ENCODE data around the gene AP3S1. TPM values are rescaled to one million over a fixed set of nuclear protein-coding genes. Genes with fewer than 3 reads are reported as not detected.
"Not testable (repeated sequence)": the region's sequence is repeated elsewhere in the genome, so short reads cannot be mapped to it uniquely, and the experiment has no call there.

Gene AP3S1
- total RNA-seq, 1 donor from 2014 or later: 131 TPM

DNA sequence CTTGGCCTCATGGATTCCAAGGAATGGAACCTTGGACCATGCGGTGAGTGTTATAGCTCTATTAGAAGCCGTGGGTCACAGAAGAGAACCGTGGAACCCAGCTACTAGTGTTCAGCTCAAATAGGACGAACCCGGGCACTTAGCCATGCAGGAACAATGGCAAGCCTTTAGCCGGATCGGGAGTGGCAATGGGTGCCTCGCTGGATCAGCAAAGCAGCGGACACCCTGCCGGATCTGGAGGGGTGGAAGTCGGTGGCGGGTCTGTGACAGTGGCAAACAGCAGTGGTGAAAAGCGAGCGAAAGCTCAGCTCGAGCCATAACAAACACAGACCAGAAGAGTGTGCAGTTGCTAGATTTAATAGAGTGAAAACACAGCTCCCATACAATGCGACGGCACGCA is 22.9 kb upstream of the AP3S1 start:
- DNase-seq: peak; percentile 18
- peaks cover 10% of the 10 kb centered on the region for H3K36me3 Mint-ChIP-seq (ENCODE audit: unreplicated experiment)
- peaks cover 36% of the 10 kb centered on the region for H3K4me1 Mint-ChIP-seq (ENCODE audit: low read depth, unreplicated experiment)
- peak overlapping the region; percentile 94 for H3K27ac Mint-ChIP-seq (ENCODE audit: unreplicated experiment)
- peaks cover 14% of the 10 kb centered on the region for H3K27me3 Mint-ChIP-seq (ENCODE audit: unreplicated experiment)
- TF ChIP-seq, protein P1, sequence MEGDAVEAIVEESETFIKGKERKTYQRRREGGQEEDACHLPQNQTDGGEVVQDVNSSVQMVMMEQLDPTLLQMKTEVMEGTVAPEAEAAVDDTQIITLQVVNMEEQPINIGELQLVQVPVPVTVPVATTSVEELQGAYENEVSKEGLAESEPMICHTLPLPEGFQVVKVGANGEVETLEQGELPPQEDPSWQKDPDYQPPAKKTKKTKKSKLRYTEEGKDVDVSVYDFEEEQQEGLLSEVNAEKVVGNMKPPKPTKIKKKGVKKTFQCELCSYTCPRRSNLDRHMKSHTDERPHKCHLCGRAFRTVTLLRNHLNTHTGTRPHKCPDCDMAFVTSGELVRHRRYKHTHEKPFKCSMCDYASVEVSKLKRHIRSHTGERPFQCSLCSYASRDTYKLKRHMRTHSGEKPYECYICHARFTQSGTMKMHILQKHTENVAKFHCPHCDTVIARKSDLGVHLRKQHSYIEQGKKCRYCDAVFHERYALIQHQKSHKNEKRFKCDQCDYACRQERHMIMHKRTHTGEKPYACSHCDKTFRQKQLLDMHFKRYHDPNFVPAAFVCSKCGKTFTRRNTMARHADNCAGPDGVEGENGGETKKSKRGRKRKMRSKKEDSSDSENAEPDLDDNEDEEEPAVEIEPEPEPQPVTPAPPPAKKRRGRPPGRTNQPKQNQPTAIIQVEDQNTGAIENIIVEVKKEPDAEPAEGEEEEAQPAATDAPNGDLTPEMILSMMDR (IDR thresholded peaks at IDR 0.05; ENCODE audit: partially characterized antibody, unreplicated experiment): no peak
- H3K4me3 Mint-ChIP-seq (ENCODE audit: unreplicated experiment): peak overlapping the region; percentile 75
- H3K9me3 Mint-ChIP-seq (ENCODE audit: unreplicated experiment): peaks cover 15% of the 10 kb centered on the region

DNA sequence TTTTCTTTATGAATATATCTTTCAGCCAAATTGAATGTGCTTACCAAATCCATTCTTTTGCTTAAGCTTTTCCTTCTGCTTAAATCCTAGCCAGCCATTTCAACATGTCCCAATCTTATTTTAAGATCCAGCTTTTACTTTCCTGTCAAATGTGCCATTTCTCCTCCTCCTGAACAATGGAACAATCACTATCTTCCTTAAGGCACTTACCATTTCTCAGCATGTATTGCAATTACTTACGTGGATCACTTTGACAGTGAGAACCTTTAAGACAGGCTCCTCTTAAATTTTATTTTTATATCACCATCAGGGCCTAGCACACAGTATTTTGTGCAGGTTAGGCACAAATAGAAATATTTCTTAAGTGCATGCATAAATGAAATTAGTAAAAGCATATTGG is 20.9 kb upstream of the AP3S1 start:
- peaks cover 16% of the 10 kb centered on the region for H3K36me3 Mint-ChIP-seq (ENCODE audit: unreplicated experiment)
- peaks cover 25% of the 10 kb centered on the region for H3K4me1 Mint-ChIP-seq (ENCODE audit: low read depth, unreplicated experiment)
- H3K27me3 Mint-ChIP-seq (ENCODE audit: unreplicated experiment): peaks cover 8% of the 10 kb centered on the region
- H3K9me3 Mint-ChIP-seq (ENCODE audit: unreplicated experiment): peaks cover 15% of the 10 kb centered on the region
- TF ChIP-seq, protein P1 (IDR thresholded peaks at IDR 0.05; ENCODE audit: partially characterized antibody, unreplicated experiment): no peak
- H3K4me3 Mint-ChIP-seq (ENCODE audit: unreplicated experiment): no peak overlapping the region
- no peak for DNase-seq
- no peak overlapping the region for H3K27ac Mint-ChIP-seq (ENCODE audit: unreplicated experiment)

DNA sequence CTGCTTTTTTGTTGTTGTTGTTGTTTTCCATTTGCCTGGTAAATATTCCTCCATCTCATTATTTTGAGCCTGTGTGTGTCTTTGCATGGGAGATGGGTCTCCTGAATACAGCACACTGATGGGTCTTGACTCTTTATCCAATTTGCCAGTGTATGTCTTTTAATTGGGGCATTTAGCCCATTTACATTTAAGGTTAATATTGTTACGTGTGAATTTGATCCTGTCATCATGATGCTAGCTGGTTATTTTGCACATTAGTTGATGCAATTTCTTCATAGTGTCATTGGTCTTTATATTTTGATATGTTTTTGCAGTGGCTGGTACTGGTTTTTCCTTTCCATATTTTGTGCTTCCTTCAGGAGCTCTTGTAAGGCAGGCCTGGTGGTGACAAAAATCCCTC is 16.8 kb upstream of the AP3S1 start:
- not testable (repeated sequence) for H3K27me3 Mint-ChIP-seq (ENCODE audit: unreplicated experiment); H3K4me1 Mint-ChIP-seq (ENCODE audit: low read depth, unreplicated experiment); DNase-seq; H3K27ac Mint-ChIP-seq (ENCODE audit: unreplicated experiment); H3K4me3 Mint-ChIP-seq (ENCODE audit: unreplicated experiment); H3K9me3 Mint-ChIP-seq (ENCODE audit: unreplicated experiment)
- H3K36me3 Mint-ChIP-seq (ENCODE audit: unreplicated experiment): peaks cover 33% of the 10 kb centered on the region

DNA sequence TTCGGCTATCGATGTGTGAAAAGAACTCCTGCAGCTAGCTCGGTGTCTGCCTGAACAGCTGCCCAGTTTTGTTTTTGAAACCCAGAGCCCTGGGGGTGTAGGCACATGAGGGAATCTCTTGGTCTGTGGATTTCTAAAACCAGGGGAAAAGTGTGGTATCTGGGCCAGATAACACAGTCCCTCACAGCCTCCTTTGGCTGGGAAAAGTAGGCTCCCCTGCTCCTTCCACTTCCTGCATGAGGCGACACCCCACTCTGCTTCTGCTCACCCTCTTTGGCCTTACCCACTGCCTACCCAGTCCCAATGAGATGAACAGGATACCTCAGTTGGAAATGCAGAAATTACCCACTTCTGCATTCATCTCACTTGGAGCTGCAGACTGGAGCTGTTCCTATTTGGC is 15.8 kb upstream of the AP3S1 start:
- Mint-ChIP-seq H3K4me1 (ENCODE audit: low read depth, unreplicated experiment) (no peaks in the 10 kb centered on the region), H3K4me3 (ENCODE audit: unreplicated experiment) (no peak overlapping the region), H3K27ac (ENCODE audit: unreplicated experiment) (no peak overlapping the region), H3K36me3 (ENCODE audit: unreplicated experiment) (peaks cover 33% of the 10 kb centered on the region), H3K27me3 (ENCODE audit: unreplicated experiment) (peaks cover 4% of the 10 kb centered on the region), H3K9me3 (ENCODE audit: unreplicated experiment) (peaks cover 9% of the 10 kb centered on the region)
- TF ChIP-seq, protein P1 (IDR thresholded peaks at IDR 0.05; ENCODE audit: partially characterized antibody, unreplicated experiment): no peak
- DNase-seq: no peak

DNA sequence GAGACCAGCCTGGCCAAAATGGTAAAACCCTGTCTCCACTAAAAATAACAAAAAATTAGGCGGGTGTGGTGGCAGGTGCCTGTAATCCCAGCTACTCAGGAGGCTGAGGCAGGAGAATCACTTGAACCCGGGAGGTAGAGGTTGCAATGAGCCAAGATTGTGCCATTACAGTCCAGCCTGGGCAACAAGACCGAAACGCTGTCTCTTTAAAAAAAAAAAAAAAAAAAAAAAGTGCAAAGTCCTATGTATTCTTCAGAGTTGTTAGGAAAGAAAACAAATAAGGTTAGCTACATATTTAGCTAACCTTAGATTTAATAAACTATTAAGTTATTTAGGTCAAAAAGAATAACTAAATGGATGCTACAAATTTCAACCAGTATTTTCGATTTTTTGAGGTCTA is 11.8 kb upstream of the AP3S1 start:
- H3K9me3 Mint-ChIP-seq (ENCODE audit: unreplicated experiment): peaks cover 7% of the 10 kb centered on the region
- no peaks in the 10 kb centered on the region for H3K4me1 Mint-ChIP-seq (ENCODE audit: low read depth, unreplicated experiment)
- no peak for DNase-seq
- TF ChIP-seq, protein P1 (IDR thresholded peaks at IDR 0.05; ENCODE audit: partially characterized antibody, unreplicated experiment): no peak
- peaks cover 2% of the 10 kb centered on the region for H3K27me3 Mint-ChIP-seq (ENCODE audit: unreplicated experiment)
- H3K36me3 Mint-ChIP-seq (ENCODE audit: unreplicated experiment): peaks cover 24% of the 10 kb centered on the region
- no peak overlapping the region for H3K4me3 Mint-ChIP-seq (ENCODE audit: unreplicated experiment)
- no peak overlapping the region for H3K27ac Mint-ChIP-seq (ENCODE audit: unreplicated experiment)

Measured in glutamatergic neuron (in vitro differentiated cells).